K562 (cell line): Measurements from ENCODE around the gene FARSA. TPM values are rescaled to one million over a fixed set of nuclear protein-coding genes. Genes with fewer than 3 reads are reported as not detected.

Source experiments
- HDAC1 ChIP-seq, 2 experiments: fragments of 450-650 bp; IDR thresholded peaks; 2 replicates each; pipeline ENCODE4 v1.6.1; 2016 to 2017; ENCODE audit warnings: inconsistent platforms in 1 of 2, mild to moderate bottlenecking in 1 of 2, moderate library complexity in 1 of 2
- HIVEP1 ChIP-seq: fragments of 250-450 bp; sonication (Bioruptor Pico); IDR thresholded peaks from 2 replicates; pipeline ENCODE4 v1.4.0; 2020; ENCODE audit warnings: mild to moderate bottlenecking
- RFX1 ChIP-seq: fragments of 450-650 bp; IDR thresholded peaks from 2 replicates; pipeline ENCODE4 v1.6.1; 2016; ENCODE audit warnings: mild to moderate bottlenecking, moderate library complexity
- ZC3H4 ChIP-seq: sonication (generic); formaldehyde crosslinking; IDR thresholded peaks from 2 replicates; pipeline ENCODE4 v1.9.0; 2021; ENCODE audit warnings: missing genetic modification reagents, borderline replicate concordance
- ZFP91 ChIP-seq: sonication (generic); formaldehyde crosslinking; IDR thresholded peaks from 2 replicates; pipeline ENCODE4 v1.8.0; 2022; ENCODE audit warnings: mild to moderate bottlenecking, missing genetic modification reagents
- ZNF766 ChIP-seq: fragments of 200-800 bp; sonication (Bioruptor generic); conservative IDR thresholded peaks from 2 replicates; pipeline ENCODE4 v1.6.1; 2016; ENCODE audit warnings: missing genetic modification characterization, missing compliant biosample characterization
- polyA plus RNA-seq, 8 experiments: library from polyadenylated mRNA; depleted of rRNA in 4 of 8; stranded (reverse) in 5 of 8; unstranded in 3 of 8; fragments of >200 nt; fragmentation: Nextera tagmentation in 2 of 8; fragmentation: Illumina TruSeq in 1 of 8; extraction: Ambion mirVana in 2 of 8; extraction: Trizol in 1 of 8; gene quantifications; 2 replicates each; pipeline versions ENCODE4 v1.2.1 to v1.2.3, GENCODE V29; 2011 to 2014; ENCODE audit warnings: inconsistent platforms in 1 of 8, missing spikeins in 1 of 8
- total RNA-seq, 7 experiments: library from RNA; depleted of rRNA in 6 of 7; stranded (reverse); fragments of >200 nt in 6 of 7; fragmentation: Illumina TruSeq in 2 of 7; extraction: Trizol in 2 of 7; gene quantifications; 2 replicates each; pipeline versions ENCODE4 v1.2.1 to v1.2.3, GENCODE V29; 2011 to 2021; ENCODE audit warnings: low replicate concordance in 1 of 7
- TF ChIP-seq, protein P1 (sequence below): fragments of 200-600 bp; sonication (generic); IDR thresholded peaks from one replicate; pipeline ENCODE4 v1.6.1; 2012; ENCODE audit warnings: mild to moderate bottlenecking, low read depth, low read length, inconsistent platforms
- TF ChIP-seq, protein P2 (sequence below): fragments of 250-450 bp; sonication (Bioruptor Pico); IDR thresholded peaks from 2 replicates; pipeline ENCODE4 v1.4.0; 2020; ENCODE audit warnings: mild to moderate bottlenecking, moderate library complexity

FARSA gene
- total and polyA plus RNA-seq, 9 of the 15 experiments (the other 6 are each of a cell fraction or from before 2014, with no cell fraction given): 25.2 to 237 (median 89.6) TPM

- TF ChIP-seq, protein P1, sequence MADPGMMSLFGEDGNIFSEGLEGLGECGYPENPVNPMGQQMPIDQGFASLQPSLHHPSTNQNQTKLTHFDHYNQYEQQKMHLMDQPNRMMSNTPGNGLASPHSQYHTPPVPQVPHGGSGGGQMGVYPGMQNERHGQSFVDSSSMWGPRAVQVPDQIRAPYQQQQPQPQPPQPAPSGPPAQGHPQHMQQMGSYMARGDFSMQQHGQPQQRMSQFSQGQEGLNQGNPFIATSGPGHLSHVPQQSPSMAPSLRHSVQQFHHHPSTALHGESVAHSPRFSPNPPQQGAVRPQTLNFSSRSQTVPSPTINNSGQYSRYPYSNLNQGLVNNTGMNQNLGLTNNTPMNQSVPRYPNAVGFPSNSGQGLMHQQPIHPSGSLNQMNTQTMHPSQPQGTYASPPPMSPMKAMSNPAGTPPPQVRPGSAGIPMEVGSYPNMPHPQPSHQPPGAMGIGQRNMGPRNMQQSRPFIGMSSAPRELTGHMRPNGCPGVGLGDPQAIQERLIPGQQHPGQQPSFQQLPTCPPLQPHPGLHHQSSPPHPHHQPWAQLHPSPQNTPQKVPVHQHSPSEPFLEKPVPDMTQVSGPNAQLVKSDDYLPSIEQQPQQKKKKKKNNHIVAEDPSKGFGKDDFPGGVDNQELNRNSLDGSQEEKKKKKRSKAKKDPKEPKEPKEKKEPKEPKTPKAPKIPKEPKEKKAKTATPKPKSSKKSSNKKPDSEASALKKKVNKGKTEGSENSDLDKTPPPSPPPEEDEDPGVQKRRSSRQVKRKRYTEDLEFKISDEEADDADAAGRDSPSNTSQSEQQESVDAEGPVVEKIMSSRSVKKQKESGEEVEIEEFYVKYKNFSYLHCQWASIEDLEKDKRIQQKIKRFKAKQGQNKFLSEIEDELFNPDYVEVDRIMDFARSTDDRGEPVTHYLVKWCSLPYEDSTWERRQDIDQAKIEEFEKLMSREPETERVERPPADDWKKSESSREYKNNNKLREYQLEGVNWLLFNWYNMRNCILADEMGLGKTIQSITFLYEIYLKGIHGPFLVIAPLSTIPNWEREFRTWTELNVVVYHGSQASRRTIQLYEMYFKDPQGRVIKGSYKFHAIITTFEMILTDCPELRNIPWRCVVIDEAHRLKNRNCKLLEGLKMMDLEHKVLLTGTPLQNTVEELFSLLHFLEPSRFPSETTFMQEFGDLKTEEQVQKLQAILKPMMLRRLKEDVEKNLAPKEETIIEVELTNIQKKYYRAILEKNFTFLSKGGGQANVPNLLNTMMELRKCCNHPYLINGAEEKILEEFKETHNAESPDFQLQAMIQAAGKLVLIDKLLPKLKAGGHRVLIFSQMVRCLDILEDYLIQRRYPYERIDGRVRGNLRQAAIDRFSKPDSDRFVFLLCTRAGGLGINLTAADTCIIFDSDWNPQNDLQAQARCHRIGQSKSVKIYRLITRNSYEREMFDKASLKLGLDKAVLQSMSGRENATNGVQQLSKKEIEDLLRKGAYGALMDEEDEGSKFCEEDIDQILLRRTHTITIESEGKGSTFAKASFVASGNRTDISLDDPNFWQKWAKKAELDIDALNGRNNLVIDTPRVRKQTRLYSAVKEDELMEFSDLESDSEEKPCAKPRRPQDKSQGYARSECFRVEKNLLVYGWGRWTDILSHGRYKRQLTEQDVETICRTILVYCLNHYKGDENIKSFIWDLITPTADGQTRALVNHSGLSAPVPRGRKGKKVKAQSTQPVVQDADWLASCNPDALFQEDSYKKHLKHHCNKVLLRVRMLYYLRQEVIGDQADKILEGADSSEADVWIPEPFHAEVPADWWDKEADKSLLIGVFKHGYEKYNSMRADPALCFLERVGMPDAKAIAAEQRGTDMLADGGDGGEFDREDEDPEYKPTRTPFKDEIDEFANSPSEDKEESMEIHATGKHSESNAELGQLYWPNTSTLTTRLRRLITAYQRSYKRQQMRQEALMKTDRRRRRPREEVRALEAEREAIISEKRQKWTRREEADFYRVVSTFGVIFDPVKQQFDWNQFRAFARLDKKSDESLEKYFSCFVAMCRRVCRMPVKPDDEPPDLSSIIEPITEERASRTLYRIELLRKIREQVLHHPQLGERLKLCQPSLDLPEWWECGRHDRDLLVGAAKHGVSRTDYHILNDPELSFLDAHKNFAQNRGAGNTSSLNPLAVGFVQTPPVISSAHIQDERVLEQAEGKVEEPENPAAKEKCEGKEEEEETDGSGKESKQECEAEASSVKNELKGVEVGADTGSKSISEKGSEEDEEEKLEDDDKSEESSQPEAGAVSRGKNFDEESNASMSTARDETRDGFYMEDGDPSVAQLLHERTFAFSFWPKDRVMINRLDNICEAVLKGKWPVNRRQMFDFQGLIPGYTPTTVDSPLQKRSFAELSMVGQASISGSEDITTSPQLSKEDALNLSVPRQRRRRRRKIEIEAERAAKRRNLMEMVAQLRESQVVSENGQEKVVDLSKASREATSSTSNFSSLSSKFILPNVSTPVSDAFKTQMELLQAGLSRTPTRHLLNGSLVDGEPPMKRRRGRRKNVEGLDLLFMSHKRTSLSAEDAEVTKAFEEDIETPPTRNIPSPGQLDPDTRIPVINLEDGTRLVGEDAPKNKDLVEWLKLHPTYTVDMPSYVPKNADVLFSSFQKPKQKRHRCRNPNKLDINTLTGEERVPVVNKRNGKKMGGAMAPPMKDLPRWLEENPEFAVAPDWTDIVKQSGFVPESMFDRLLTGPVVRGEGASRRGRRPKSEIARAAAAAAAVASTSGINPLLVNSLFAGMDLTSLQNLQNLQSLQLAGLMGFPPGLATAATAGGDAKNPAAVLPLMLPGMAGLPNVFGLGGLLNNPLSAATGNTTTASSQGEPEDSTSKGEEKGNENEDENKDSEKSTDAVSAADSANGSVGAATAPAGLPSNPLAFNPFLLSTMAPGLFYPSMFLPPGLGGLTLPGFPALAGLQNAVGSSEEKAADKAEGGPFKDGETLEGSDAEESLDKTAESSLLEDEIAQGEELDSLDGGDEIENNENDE: no peak
- TF ChIP-seq HIVEP1 (CRISPR knock-in tag) (no peak), ZC3H4 (peak; percentile 91; the same call in 1 of the 2 replicates), RFX1 (no peak), ZFP91 (CRISPR knock-in tag) (no peak), HDAC1 (IDR thresholded peaks at IDR 0.05) (no peak), ZNF766 (CRISPR knock-in tag) (no peak)
- TF ChIP-seq, protein P2, sequence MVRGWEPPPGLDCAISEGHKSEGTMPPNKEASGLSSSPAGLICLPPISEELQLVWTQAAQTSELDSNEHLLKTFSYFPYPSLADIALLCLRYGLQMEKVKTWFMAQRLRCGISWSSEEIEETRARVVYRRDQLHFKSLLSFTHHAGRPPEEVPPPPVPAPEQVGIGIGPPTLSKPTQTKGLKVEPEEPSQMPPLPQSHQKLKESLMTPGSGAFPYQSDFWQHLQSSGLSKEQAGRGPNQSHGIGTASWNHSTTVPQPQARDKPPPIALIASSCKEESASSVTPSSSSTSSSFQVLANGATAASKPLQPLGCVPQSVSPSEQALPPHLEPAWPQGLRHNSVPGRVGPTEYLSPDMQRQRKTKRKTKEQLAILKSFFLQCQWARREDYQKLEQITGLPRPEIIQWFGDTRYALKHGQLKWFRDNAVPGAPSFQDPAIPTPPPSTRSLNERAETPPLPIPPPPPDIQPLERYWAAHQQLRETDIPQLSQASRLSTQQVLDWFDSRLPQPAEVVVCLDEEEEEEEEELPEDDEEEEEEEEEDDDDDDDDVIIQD (CRISPR knock-in tag): no peak
Measured at GRCh38 chr19:12932392-12933286, 872 bp downstream of the FARSA start (continued).
